Urinary bladder (tissue), 4 donors: ENCODE results near the gene SSBP2. TPM values are rescaled to one million over a fixed set of nuclear protein-coding genes. Genes with fewer than 3 reads are reported as not detected.
A peak's percentile ranks its signal among the peaks of the same experiment; 100 is the strongest.

Experiments used
- DNase-seq: peaks from one replicate; pipeline ENCODE4 v3.0.0-alpha.2; 2015; ENCODE audit errors: extremely low spot score
- H3K27ac ChIP-seq: one replicate; pipeline ENCODE4 v1.5.1; 2013; ENCODE audit warnings: low read depth, mild to moderate bottlenecking, moderate library complexity
- H3K36me3 ChIP-seq: one replicate; pipeline ENCODE4 v1.6.1; 2013; ENCODE audit warnings: mild to moderate bottlenecking, moderate library complexity; ENCODE audit not compliant: insufficient read depth
- H3K4me1 ChIP-seq: one replicate; pipeline ENCODE4 v1.6.1; 2013; ENCODE audit warnings: mild to moderate bottlenecking, moderate library complexity; ENCODE audit not compliant: insufficient read depth
- H3K4me3 ChIP-seq: one replicate; pipeline ENCODE4 v1.5.1; 2013; ENCODE audit warnings: low read depth, low read length
- WGBS: extraction: QIAGEN DNeasy Blood & Tissue Kit; methylation state at CpG from one replicate; pipeline ENCODE4 v1.1.7; 2013; 5-methylcytosine and 5-hydroxymethylcytosine counted together
- polyA plus RNA-seq: library from polyadenylated mRNA; stranded (reverse); fragments of 200-250 nt; gene quantifications from one replicate; pipeline ENCODE4 v1.2.3, GENCODE V29; 2013
- total RNA-seq: library from RNA; depleted of rRNA; stranded (reverse); fragments of >200 nt; gene quantifications from one replicate; pipeline ENCODE4 v1.2.3, GENCODE V29; 2014
- donor health status: healthy with polysubstance abuse.
- donor health status: healthy.

Gene SSBP2
- total and polyA plus RNA-seq, 2 donors = 58.6 to 94.8 TPM

- 52% methylated on average over 3 of the region's 3 CpGs for WGBS
- Histone ChIP-seq H3K4me3 (no peak overlapping the region), H3K36me3 (peaks cover 2% of the 10 kb centered on the region), H3K27ac (no peak overlapping the region), H3K4me1 (peaks cover 1% of the 10 kb centered on the region)
- no peak for DNase-seq
Observed at GRCh38 chr5:81748556-81748955, 2.3 kb downstream of the SSBP2 start.

- H3K36me3 ChIP-seq = peaks cover 2% of the 10 kb centered on the region
- no peaks in the 10 kb centered on the region for H3K4me1 ChIP-seq
- no peak overlapping the region for H3K4me3 ChIP-seq
- 79% methylated on average over 2 of the region's 2 CpGs for WGBS
- H3K27ac ChIP-seq = no peak overlapping the region
- no peak for DNase-seq
Observed at GRCh38 chr5:81747030-81747429, 3.9 kb downstream of the SSBP2 start.

GRCh38 chr5:81740758-81741157, 10.1 kb downstream of the SSBP2 start:
- no peak overlapping the region for H3K4me3 ChIP-seq
- no peak for DNase-seq
- over 99% methylated on average over 2 of the region's 2 CpGs for WGBS
- no peak overlapping the region for H3K27ac ChIP-seq
- H3K36me3 ChIP-seq = peaks cover 2% of the 10 kb centered on the region
- H3K4me1 ChIP-seq = no peaks in the 10 kb centered on the region

GRCh38 chr5:81739291-81739690, 11.6 kb downstream of the SSBP2 start:
- 68% methylated on average over 2 of the region's 2 CpGs for WGBS
- DNase-seq = no peak
- Histone ChIP-seq H3K36me3 (peaks cover 2% of the 10 kb centered on the region), H3K4me3 (no peak overlapping the region), H3K27ac (no peak overlapping the region), H3K4me1 (no peaks in the 10 kb centered on the region)

GRCh38 chr5:81729276-81729675, 21.6 kb downstream of the SSBP2 start:
- 86% methylated on average over 1 of the region's 1 CpG for WGBS

GRCh38 chr5:81728301-81728700, 22.6 kb downstream of the SSBP2 start:
- Histone ChIP-seq H3K27ac (no peak overlapping the region), H3K4me3 (no peak overlapping the region), H3K36me3 (no peaks in the 10 kb centered on the region), H3K4me1 (no peaks in the 10 kb centered on the region)
- no peak for DNase-seq
- WGBS = 96% methylated on average over 3 of the region's 3 CpGs

More at GRCh38 chr5:81729276-81729675, 21.6 kb downstream of the SSBP2 start:
- no peak overlapping the region for H3K4me3 ChIP-seq
- H3K4me1 ChIP-seq = no peaks in the 10 kb centered on the region
- no peaks in the 10 kb centered on the region for H3K36me3 ChIP-seq
- no peak for DNase-seq
- no peak overlapping the region for H3K27ac ChIP-seq

- WGBS = 30% methylated on average over 1 of the region's 1 CpG
- DNase-seq = no peak
- no peaks in the 10 kb centered on the region for H3K4me1 ChIP-seq
Observed at GRCh38 chr5:81726297-81726696, 24.6 kb downstream of the SSBP2 start.

GRCh38 chr5:81724571-81724970, 26.3 kb downstream of the SSBP2 start:
- no peaks in the 10 kb centered on the region for H3K4me1 ChIP-seq
- WGBS = 87% methylated on average over 5 of the region's 5 CpGs

More at GRCh38 chr5:81726297-81726696, 24.6 kb downstream of the SSBP2 start:
- Histone ChIP-seq H3K36me3 (no peaks in the 10 kb centered on the region), H3K4me3 (no peak overlapping the region), H3K27ac (no peak overlapping the region)

GRCh38 chr5:81724108-81724507, 26.8 kb downstream of the SSBP2 start:
- no peak for DNase-seq
- H3K27ac ChIP-seq = no peak overlapping the region
- H3K4me1 ChIP-seq = no peaks in the 10 kb centered on the region
- no peaks in the 10 kb centered on the region for H3K36me3 ChIP-seq
- H3K4me3 ChIP-seq = no peak overlapping the region
- 96% methylated on average over 1 of the region's 1 CpG for WGBS

More at GRCh38 chr5:81724571-81724970, 26.3 kb downstream of the SSBP2 start:
- no peak overlapping the region for H3K4me3 ChIP-seq
- no peak overlapping the region for H3K27ac ChIP-seq
- DNase-seq = no peak
- no peaks in the 10 kb centered on the region for H3K36me3 ChIP-seq

GRCh38 chr5:81721049-81721448, 29.8 kb downstream of the SSBP2 start:
- Histone ChIP-seq H3K4me3 (no peak overlapping the region), H3K27ac (no peak overlapping the region), H3K36me3 (no peaks in the 10 kb centered on the region), H3K4me1 (peaks cover 2% of the 10 kb centered on the region)
- WGBS = 32% methylated on average over 2 of the region's 2 CpGs
- no peak for DNase-seq

GRCh38 chr5:81719743-81720345, 31.1 kb downstream of the SSBP2 start:
- 25% methylated on average over 1 of the region's 1 CpG for WGBS
- peaks cover 2% of the 10 kb centered on the region for H3K4me1 ChIP-seq

GRCh38 chr5:81718300-81718699, 32.6 kb downstream of the SSBP2 start:
- Histone ChIP-seq H3K27ac (no peak overlapping the region), H3K36me3 (no peaks in the 10 kb centered on the region), H3K4me3 (no peak overlapping the region), H3K4me1 (peaks cover 2% of the 10 kb centered on the region)
- no peak for DNase-seq
- 33% methylated on average over 6 of the region's 6 CpGs for WGBS

More at GRCh38 chr5:81719743-81720345, 31.1 kb downstream of the SSBP2 start:
- Histone ChIP-seq H3K4me3 (no peak overlapping the region), H3K27ac (no peak overlapping the region), H3K36me3 (no peaks in the 10 kb centered on the region)
- DNase-seq = peak; percentile 20

- no peak overlapping the region for H3K27ac ChIP-seq
- H3K4me1 ChIP-seq = peaks cover 2% of the 10 kb centered on the region
Observed at GRCh38 chr5:81717860-81718259, 33.0 kb downstream of the SSBP2 start.

GRCh38 chr5:81717226-81717625, 33.7 kb downstream of the SSBP2 start:
- H3K36me3 ChIP-seq = no peaks in the 10 kb centered on the region
- DNase-seq = no peak
- no peak overlapping the region for H3K27ac ChIP-seq
- WGBS = 97% methylated on average over 1 of the region's 1 CpG
- H3K4me1 ChIP-seq = peaks cover 2% of the 10 kb centered on the region
- H3K4me3 ChIP-seq = no peak overlapping the region

More at GRCh38 chr5:81717860-81718259, 33.0 kb downstream of the SSBP2 start:
- 78% methylated on average over 4 of the region's 4 CpGs for WGBS
- H3K4me3 ChIP-seq = no peak overlapping the region
- H3K36me3 ChIP-seq = no peaks in the 10 kb centered on the region
- no peak for DNase-seq
